WI38 (cell line): ENCODE data around the gene ICA1.
A peak's percentile ranks its signal among the peaks of the same experiment; 100 is the strongest.

Source experiments
- H3K4me3 ChIP-seq: 2 replicates; pipeline ENCODE4 v1.5.1; 2011; ENCODE audit warnings: low read depth, mild to moderate bottlenecking, control low read depth, low read length
- CTCF ChIP-seq: IDR thresholded peaks from 2 replicates; pipeline ENCODE4 v1.5.1; 2012; ENCODE audit warnings: low read depth, mild to moderate bottlenecking, control low read depth, low read length

ICA1 gene

GRCh38 chr7:8221101-8221495 lies 40.9 kb downstream of the ICA1 start:
- no peak for TF ChIP-seq CTCF
- H3K4me3 ChIP-seq, result no peak overlapping the region

DNA sequence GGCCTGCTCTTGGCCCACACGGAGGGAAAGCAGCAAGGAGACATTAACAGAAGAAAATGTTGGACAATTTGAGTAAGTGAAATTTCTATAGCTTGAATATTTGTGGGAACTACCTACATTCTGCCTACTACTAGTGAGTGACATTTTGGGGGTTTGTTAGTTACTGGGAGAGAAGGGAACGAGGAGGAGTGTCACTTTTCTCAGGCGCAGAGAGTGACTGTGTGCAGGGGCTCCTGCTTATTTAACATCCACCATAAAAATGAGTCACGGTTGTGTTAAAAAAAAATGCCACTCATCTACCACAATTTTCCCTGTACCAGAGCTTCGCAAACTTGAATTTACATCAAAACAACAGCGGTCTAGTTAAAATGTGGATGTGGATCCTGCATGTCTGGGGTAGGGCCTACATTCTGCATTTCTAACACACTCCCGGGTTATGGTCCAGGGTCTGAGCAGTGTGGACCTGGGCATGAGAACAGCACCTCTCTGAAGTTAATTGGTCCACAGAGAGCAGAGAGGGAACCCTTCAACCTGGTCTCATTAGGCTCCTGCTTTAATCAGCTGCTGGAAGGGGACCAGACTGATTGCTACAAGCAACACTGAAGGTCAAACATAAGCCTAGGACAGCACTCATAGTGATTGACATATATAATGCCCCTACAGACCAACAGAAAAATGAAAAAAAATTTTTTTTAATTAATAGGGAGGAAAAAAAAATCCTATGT lies 41.4 kb downstream of the ICA1 start:
- no peak for TF ChIP-seq CTCF
- no peak overlapping the region for H3K4me3 ChIP-seq

DNA sequence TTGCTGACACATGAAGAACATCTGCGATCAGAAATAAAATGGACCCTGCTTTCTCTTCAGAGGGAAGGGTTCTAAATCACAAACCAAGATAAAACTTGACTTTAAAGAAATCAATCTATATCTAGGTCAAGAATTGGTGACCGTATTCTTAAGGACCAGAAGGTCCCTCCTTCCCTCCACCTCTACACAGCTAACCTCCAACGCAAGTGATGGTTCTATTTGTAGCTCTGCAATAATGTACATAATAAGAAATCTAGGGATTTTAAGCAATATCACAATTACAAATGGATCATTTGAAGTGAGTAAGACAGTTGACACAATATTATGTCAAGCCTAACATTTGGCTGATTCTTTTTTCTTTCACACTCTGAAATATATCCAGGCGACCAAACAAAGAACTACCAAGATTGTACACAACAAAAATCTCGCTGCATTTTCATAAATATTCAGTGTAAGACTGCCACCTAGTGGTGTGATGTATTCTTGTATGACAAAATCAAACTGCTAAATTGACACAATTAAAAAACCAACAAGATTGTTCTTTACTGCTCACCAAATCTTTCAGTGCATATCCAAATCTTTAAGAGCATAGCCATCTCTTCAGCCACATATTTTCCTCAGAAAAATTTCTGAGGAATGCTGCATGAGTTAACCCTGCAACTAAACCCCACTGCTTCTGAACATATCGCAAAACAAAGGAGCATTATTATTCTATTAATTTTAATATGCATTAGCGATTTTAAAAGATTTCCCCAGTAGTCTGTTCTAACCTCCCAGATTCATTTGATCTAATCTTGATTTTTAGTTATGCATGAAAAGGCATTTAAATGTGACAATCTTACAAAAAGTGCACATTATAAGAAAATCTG lies 44.5 kb downstream of the ICA1 start:
- peak; percentile 17; the same call in 1 of the 2 replicates for TF ChIP-seq CTCF
- no peak overlapping the region for H3K4me3 ChIP-seq

DNA sequence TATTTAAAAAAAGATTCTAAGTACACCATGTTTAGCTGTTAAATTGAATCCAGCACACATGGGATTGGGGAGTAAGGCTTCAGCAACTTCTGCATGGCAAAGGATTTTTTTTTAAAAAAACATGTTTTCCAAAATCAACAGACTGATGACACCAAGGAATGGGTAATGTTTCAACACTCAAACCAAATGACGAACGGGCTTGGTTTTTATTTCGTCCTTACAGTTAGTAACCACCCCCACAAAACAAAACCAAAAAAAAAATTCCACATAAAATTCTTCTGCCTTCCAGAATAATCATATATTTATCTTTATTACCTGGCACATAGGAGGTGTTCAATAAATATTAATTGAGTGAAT lies 45.7 kb downstream of the ICA1 start:
- TF ChIP-seq CTCF, result no peak
- H3K4me3 ChIP-seq, result no peak overlapping the region

GRCh38 chr7:8215648-8216333 lies 46.2 kb downstream of the ICA1 start:
- no peak for TF ChIP-seq CTCF

GRCh38 chr7:8214244-8214824 lies 47.6 kb downstream of the ICA1 start:
- H3K4me3 ChIP-seq, result no peak overlapping the region
- no peak for TF ChIP-seq CTCF

More at GRCh38 chr7:8215648-8216333, 46.2 kb downstream of the ICA1 start:
- no peak overlapping the region for H3K4me3 ChIP-seq
